GM12878 (cell line): ENCODE measurements around the gene CELF2.

ENCODE experiments used
- ATF7 ChIP-seq: fragments of 450-650 bp; IDR thresholded peaks from 2 replicates; pipeline ENCODE4 v1.6.1; 2016; ENCODE audit warnings: low read depth, mild to moderate bottlenecking
- BACH1 ChIP-seq: fragments of 450-650 bp; IDR thresholded peaks from 2 replicates; pipeline ENCODE4 v1.6.1; 2017; ENCODE audit warnings: mild to moderate bottlenecking, borderline replicate concordance
- BCL11A ChIP-seq: IDR thresholded peaks from 2 replicates; pipeline ENCODE4 v1.6.1; 2011; ENCODE audit warnings: low read depth, low read length
- BHLHE40 ChIP-seq, 2 experiments: fragments of 450-650 bp in 1 of 2; IDR thresholded peaks; 2 replicates each; pipeline ENCODE4 v1.6.1; 2011 to 2017; ENCODE audit warnings: low read depth in 2 of 2, borderline replicate concordance in 1 of 2, improper control_type of control experiment in 1 of 2, low read length in 1 of 2, mild to moderate bottlenecking in 1 of 2
- ESRRA ChIP-seq: IDR thresholded peaks from 2 replicates; pipeline ENCODE4 v1.6.1; 2012; ENCODE audit warnings: mild to moderate bottlenecking, low read length, improper control_type of control experiment
- TBL1XR1 ChIP-seq: IDR thresholded peaks from 2 replicates; pipeline ENCODE4 v1.6.1; 2012; ENCODE audit warnings: low read depth, low read length, improper control_type of control experiment
- TF ChIP-seq, protein P1 (sequence below), 3 experiments: IDR thresholded peaks in 2 of 3; conservative IDR thresholded peaks in 1 of 3; 2 replicates each; pipeline ENCODE4 v1.5.1; 2011; ENCODE audit warnings: low read depth in 3 of 3, low read length in 3 of 3, mild to moderate bottlenecking in 3 of 3, control low read depth in 2 of 3, moderate library complexity in 2 of 3, inconsistent platforms in 1 of 3, mixed read lengths in 1 of 3; ENCODE audit not compliant: control insufficient read depth in 2 of 3, insufficient read depth in 1 of 3; ENCODE audit errors: extremely low read depth in 1 of 3
- TF ChIP-seq, protein P2 (sequence below): fragments of 450-650 bp; IDR thresholded peaks from 2 replicates; pipeline ENCODE4 v1.6.1; 2017; ENCODE audit warnings: mild to moderate bottlenecking, moderate library complexity
- TF ChIP-seq, protein P3 (sequence below): IDR thresholded peaks from 2 replicates; pipeline ENCODE4 v1.6.1; 2012; ENCODE audit warnings: mild to moderate bottlenecking, low read depth, low read length

DNA sequence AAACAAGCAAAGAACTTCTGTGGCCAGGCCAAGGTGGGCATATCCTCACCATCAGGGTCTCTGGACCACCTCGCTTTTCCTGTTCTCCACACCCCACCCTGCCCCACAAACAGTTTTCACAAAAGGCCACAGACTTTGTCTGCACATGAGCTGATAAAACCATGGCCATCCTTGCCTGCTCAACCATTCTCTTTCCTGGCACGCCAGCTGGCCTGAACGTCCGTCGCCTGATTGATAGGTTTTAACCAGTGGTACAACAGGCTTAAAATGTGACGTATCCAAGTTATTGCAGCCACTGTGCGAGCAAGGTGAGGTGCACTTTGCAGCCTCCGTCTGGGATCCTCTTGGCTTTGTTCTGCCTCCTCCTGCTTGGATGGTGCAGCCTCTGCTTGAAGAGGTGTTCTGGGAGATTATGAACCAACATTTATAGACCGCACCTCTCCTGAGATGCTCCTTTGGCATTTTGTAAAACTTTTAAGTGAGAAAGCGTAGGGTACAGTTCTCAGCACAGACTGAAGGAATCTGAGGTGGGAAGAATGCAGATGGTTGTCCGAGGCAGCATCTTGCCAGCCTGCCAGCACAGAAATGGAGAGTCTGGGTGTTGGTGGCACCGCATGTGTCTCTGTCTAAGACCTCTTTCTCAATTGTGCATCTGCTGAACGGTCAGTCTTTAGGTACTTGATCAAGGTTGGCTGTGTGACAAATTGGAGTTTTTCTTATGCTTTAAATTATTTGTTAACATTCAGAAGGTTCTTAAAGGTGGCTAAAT, 288.3 kb downstream of the CELF2 start:
- no peak for TF ChIP-seq ATF7
- TF ChIP-seq BACH1 = no peak
- TF ChIP-seq, protein P1, sequence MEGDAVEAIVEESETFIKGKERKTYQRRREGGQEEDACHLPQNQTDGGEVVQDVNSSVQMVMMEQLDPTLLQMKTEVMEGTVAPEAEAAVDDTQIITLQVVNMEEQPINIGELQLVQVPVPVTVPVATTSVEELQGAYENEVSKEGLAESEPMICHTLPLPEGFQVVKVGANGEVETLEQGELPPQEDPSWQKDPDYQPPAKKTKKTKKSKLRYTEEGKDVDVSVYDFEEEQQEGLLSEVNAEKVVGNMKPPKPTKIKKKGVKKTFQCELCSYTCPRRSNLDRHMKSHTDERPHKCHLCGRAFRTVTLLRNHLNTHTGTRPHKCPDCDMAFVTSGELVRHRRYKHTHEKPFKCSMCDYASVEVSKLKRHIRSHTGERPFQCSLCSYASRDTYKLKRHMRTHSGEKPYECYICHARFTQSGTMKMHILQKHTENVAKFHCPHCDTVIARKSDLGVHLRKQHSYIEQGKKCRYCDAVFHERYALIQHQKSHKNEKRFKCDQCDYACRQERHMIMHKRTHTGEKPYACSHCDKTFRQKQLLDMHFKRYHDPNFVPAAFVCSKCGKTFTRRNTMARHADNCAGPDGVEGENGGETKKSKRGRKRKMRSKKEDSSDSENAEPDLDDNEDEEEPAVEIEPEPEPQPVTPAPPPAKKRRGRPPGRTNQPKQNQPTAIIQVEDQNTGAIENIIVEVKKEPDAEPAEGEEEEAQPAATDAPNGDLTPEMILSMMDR (IDR thresholded peaks at IDR 0.05 in 2 of 3, conservative IDR thresholded peaks at IDR 0.05 in 1 of 3; ENCODE audit: control insufficient read depth in 2 of 3, extremely low read depth in 1 of 3, insufficient read depth in 1 of 3, low read depth in 3 of 3, low read length in 3 of 3) = no peak
- TF ChIP-seq TBL1XR1 = no peak
- TF ChIP-seq, protein P2, sequence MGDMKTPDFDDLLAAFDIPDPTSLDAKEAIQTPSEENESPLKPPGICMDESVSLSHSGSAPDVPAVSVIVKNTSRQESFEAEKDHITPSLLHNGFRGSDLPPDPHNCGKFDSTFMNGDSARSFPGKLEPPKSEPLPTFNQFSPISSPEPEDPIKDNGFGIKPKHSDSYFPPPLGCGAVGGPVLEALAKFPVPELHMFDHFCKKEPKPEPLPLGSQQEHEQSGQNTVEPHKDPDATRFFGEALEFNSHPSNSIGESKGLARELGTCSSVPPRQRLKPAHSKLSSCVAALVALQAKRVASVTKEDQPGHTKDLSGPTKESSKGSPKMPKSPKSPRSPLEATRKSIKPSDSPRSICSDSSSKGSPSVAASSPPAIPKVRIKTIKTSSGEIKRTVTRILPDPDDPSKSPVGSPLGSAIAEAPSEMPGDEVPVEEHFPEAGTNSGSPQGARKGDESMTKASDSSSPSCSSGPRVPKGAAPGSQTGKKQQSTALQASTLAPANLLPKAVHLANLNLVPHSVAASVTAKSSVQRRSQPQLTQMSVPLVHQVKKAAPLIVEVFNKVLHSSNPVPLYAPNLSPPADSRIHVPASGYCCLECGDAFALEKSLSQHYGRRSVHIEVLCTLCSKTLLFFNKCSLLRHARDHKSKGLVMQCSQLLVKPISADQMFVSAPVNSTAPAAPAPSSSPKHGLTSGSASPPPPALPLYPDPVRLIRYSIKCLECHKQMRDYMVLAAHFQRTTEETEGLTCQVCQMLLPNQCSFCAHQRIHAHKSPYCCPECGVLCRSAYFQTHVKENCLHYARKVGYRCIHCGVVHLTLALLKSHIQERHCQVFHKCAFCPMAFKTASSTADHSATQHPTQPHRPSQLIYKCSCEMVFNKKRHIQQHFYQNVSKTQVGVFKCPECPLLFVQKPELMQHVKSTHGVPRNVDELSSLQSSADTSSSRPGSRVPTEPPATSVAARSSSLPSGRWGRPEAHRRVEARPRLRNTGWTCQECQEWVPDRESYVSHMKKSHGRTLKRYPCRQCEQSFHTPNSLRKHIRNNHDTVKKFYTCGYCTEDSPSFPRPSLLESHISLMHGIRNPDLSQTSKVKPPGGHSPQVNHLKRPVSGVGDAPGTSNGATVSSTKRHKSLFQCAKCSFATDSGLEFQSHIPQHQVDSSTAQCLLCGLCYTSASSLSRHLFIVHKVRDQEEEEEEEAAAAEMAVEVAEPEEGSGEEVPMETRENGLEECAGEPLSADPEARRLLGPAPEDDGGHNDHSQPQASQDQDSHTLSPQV = no peak
- TF ChIP-seq BCL11A = no peak
- no peak for TF ChIP-seq ESRRA
- no peak for TF ChIP-seq BHLHE40 (IDR thresholded peaks at IDR 0.05; ENCODE audit: borderline replicate concordance in 1 of 2, low read depth in 2 of 2, low read length in 1 of 2)
- TF ChIP-seq, protein P3, sequence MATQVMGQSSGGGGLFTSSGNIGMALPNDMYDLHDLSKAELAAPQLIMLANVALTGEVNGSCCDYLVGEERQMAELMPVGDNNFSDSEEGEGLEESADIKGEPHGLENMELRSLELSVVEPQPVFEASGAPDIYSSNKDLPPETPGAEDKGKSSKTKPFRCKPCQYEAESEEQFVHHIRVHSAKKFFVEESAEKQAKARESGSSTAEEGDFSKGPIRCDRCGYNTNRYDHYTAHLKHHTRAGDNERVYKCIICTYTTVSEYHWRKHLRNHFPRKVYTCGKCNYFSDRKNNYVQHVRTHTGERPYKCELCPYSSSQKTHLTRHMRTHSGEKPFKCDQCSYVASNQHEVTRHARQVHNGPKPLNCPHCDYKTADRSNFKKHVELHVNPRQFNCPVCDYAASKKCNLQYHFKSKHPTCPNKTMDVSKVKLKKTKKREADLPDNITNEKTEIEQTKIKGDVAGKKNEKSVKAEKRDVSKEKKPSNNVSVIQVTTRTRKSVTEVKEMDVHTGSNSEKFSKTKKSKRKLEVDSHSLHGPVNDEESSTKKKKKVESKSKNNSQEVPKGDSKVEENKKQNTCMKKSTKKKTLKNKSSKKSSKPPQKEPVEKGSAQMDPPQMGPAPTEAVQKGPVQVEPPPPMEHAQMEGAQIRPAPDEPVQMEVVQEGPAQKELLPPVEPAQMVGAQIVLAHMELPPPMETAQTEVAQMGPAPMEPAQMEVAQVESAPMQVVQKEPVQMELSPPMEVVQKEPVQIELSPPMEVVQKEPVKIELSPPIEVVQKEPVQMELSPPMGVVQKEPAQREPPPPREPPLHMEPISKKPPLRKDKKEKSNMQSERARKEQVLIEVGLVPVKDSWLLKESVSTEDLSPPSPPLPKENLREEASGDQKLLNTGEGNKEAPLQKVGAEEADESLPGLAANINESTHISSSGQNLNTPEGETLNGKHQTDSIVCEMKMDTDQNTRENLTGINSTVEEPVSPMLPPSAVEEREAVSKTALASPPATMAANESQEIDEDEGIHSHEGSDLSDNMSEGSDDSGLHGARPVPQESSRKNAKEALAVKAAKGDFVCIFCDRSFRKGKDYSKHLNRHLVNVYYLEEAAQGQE = no peak
